SK-N-SH treated with all-trans-retinoic acid at 6 μM for 48 hours (cell line): ENCODE measurements around the gene PRMT2.

Source experiments
- ATAC-seq: fragments of 200-7000 bp; cut with Tn5 transposase; 3 replicates; pipeline ENCODE4 v1.9.1; 2020; ENCODE audit warnings: mild to moderate bottlenecking, moderate library complexity
- ARNTL ChIP-seq: fragments of 450-650 bp; formaldehyde crosslinking; IDR thresholded peaks from 2 replicates; pipeline ENCODE4 v1.5.0; 2020; ENCODE audit warnings: low read depth, mild to moderate bottlenecking, moderate library complexity, borderline replicate concordance
- BACH2 ChIP-seq: fragments of 250-450 bp; sonication (Bioruptor Pico); IDR thresholded peaks from 2 replicates; pipeline ENCODE4 v1.9.0; 2021; ENCODE audit warnings: mild to moderate bottlenecking, borderline replicate concordance
- CSDC2 ChIP-seq: fragments of 250-450 bp; sonication (Bioruptor Pico); IDR thresholded peaks from 2 replicates; pipeline ENCODE4 v1.5.0; 2020; ENCODE audit warnings: mild to moderate bottlenecking, moderate library complexity
- ESRRG ChIP-seq: fragments of 250-450 bp; sonication (Bioruptor Pico); IDR thresholded peaks from 2 replicates; pipeline ENCODE4 v1.6.1; 2021; ENCODE audit warnings: mild to moderate bottlenecking
- GLIS3 ChIP-seq: fragments of 250-450 bp; sonication (Bioruptor Pico); IDR thresholded peaks from 2 replicates; pipeline ENCODE4 v1.5.0; 2020; ENCODE audit warnings: mild to moderate bottlenecking, moderate library complexity
- ISL1 ChIP-seq: fragments of 250-450 bp; sonication (Bioruptor Pico); IDR thresholded peaks from 2 replicates; pipeline ENCODE4 v2.1.2; 2022; ENCODE audit warnings: mild to moderate bottlenecking, moderate library complexity
- OSR1 ChIP-seq: fragments of 250-450 bp; sonication (Bioruptor Pico); IDR thresholded peaks from 2 replicates; pipeline ENCODE4 v1.8.0; 2022; ENCODE audit warnings: moderate library complexity, mild to moderate bottlenecking, inconsistent platforms
- POU6F1 ChIP-seq: fragments of 250-450 bp; sonication (Bioruptor Pico); IDR thresholded peaks from 2 replicates; pipeline ENCODE4 v1.8.0; 2021; ENCODE audit warnings: low read depth, mild to moderate bottlenecking, moderate library complexity, borderline replicate concordance
- PPARA ChIP-seq: fragments of 250-450 bp; sonication (Bioruptor Pico); IDR thresholded peaks from 2 replicates; pipeline ENCODE4 v1.5.0; 2020; ENCODE audit warnings: mild to moderate bottlenecking, borderline replicate concordance
- RARB ChIP-seq: fragments of 250-450 bp; sonication (Bioruptor Pico); IDR thresholded peaks from 2 replicates; pipeline ENCODE4 v1.8.0; 2021; ENCODE audit warnings: mild to moderate bottlenecking, moderate library complexity
- SNAI2 ChIP-seq: fragments of 250-450 bp; sonication (Bioruptor Pico); IDR thresholded peaks from 2 replicates; pipeline ENCODE4 v1.5.0; 2020; ENCODE audit warnings: mild to moderate bottlenecking, moderate library complexity
- TCF4 ChIP-seq: fragments of 250-450 bp; sonication (Bioruptor Pico); IDR thresholded peaks from 2 replicates; pipeline ENCODE4 v1.8.0; 2021; ENCODE audit warnings: mild to moderate bottlenecking, moderate library complexity, borderline replicate concordance
- TOX ChIP-seq: fragments of 250-450 bp; sonication (Bioruptor Pico); IDR thresholded peaks from 2 replicates; pipeline ENCODE4 v1.8.0; 2021; ENCODE audit warnings: mild to moderate bottlenecking, moderate library complexity, borderline replicate concordance
- TSHZ2 ChIP-seq: fragments of 250-450 bp; sonication (Bioruptor Pico); IDR thresholded peaks from 2 replicates; pipeline ENCODE4 v1.5.0; 2020; ENCODE audit warnings: mild to moderate bottlenecking, moderate library complexity
- ZC3H10 ChIP-seq: fragments of 250-450 bp; sonication (Bioruptor Pico); IDR thresholded peaks from 2 replicates; pipeline ENCODE4 v1.5.1; 2021; ENCODE audit warnings: mild to moderate bottlenecking, moderate library complexity
- ZFP3 ChIP-seq: fragments of 250-450 bp; sonication (Bioruptor Pico); IDR thresholded peaks from 2 replicates; pipeline ENCODE4 v1.5.0; 2020; ENCODE audit warnings: mild to moderate bottlenecking, moderate library complexity
- ZFP30 ChIP-seq: fragments of 450-650 bp; formaldehyde crosslinking; IDR thresholded peaks from 2 replicates; pipeline ENCODE4 v1.5.0; 2022; ENCODE audit warnings: mild to moderate bottlenecking, moderate library complexity
- ZNF70 ChIP-seq: fragments of 450-650 bp; formaldehyde crosslinking; IDR thresholded peaks from 2 replicates; pipeline ENCODE4 v1.5.0; 2020; ENCODE audit warnings: mild to moderate bottlenecking, moderate library complexity
- ZNF8 ChIP-seq: fragments of 450-650 bp; formaldehyde crosslinking; IDR thresholded peaks from 2 replicates; pipeline ENCODE4 v1.5.0; 2020; ENCODE audit warnings: mild to moderate bottlenecking, moderate library complexity
- TF ChIP-seq, protein P1 (sequence below): fragments of 250-450 bp; sonication (Bioruptor Pico); IDR thresholded peaks from 2 replicates; pipeline ENCODE4 v1.8.0; 2020; ENCODE audit warnings: mild to moderate bottlenecking, moderate library complexity, borderline replicate concordance
- TF ChIP-seq, protein P2 (sequence below): fragments of 250-450 bp; sonication (Bioruptor Pico); IDR thresholded peaks from 2 replicates; pipeline ENCODE4 v1.5.1; 2020; ENCODE audit warnings: low read depth, mild to moderate bottlenecking, moderate library complexity

PRMT2 gene

DNA sequence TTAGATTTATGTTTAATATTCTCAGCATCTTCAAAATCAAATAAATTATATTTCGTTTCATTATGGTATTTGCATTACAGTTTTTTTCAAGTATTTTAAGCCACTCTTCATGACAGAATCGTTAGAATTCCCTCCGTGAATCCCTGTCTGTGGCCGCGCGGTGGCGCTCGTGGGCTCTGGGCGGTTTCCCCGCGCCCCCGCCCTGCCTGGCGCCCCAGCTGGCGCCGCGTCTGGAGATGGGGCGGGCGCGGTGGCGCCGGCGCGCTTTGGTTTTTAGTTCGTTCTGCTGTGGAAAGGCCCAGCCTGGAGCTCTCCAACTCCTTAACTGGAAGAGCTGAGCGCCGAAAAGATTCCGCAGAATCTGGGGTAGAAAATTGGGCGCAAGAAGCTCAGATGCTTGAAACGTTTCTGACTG, 25.7 kb downstream of the PRMT2 start:
- no peak for TF ChIP-seq ZFP30 (CRISPR knock-in tag)
- TF ChIP-seq TCF4, result no peak
- no peak for TF ChIP-seq TOX (CRISPR knock-in tag)
- TF ChIP-seq ZFP3, result no peak
- TF ChIP-seq ZC3H10 (CRISPR knock-in tag), result no peak
- TF ChIP-seq ZNF70 (CRISPR knock-in tag), result no peak
- no peak for TF ChIP-seq ZNF8 (CRISPR knock-in tag)
- TF ChIP-seq ESRRG (CRISPR knock-in tag), result no peak
- TF ChIP-seq SNAI2 (CRISPR knock-in tag), result no peak
- no peak for TF ChIP-seq ISL1 (CRISPR knock-in tag)
- no peak for TF ChIP-seq POU6F1 (CRISPR knock-in tag)
- TF ChIP-seq, protein P1, sequence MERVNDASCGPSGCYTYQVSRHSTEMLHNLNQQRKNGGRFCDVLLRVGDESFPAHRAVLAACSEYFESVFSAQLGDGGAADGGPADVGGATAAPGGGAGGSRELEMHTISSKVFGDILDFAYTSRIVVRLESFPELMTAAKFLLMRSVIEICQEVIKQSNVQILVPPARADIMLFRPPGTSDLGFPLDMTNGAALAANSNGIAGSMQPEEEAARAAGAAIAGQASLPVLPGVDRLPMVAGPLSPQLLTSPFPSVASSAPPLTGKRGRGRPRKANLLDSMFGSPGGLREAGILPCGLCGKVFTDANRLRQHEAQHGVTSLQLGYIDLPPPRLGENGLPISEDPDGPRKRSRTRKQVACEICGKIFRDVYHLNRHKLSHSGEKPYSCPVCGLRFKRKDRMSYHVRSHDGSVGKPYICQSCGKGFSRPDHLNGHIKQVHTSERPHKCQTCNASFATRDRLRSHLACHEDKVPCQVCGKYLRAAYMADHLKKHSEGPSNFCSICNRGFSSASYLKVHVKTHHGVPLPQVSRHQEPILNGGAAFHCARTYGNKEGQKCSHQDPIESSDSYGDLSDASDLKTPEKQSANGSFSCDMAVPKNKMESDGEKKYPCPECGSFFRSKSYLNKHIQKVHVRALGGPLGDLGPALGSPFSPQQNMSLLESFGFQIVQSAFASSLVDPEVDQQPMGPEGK (CRISPR knock-in tag), result no peak
- no peak for TF ChIP-seq RARB (CRISPR knock-in tag)
- ATAC-seq, result peak; percentile 62

GRCh38 chr21:46661642-46662366, 26.3 kb downstream of the PRMT2 start:
- no peak for ATAC-seq
- TF ChIP-seq TCF4 (no peak), OSR1 (CRISPR knock-in tag) (no peak), POU6F1 (CRISPR knock-in tag) (no peak), ZNF70 (CRISPR knock-in tag) (no peak), PPARA (CRISPR knock-in tag) (no peak), TSHZ2 (no peak), RARB (CRISPR knock-in tag) (no peak), TOX (CRISPR knock-in tag) (no peak), ZFP3 (no peak), ZFP30 (CRISPR knock-in tag) (no peak), SNAI2 (CRISPR knock-in tag) (no peak)
- TF ChIP-seq, protein P2, sequence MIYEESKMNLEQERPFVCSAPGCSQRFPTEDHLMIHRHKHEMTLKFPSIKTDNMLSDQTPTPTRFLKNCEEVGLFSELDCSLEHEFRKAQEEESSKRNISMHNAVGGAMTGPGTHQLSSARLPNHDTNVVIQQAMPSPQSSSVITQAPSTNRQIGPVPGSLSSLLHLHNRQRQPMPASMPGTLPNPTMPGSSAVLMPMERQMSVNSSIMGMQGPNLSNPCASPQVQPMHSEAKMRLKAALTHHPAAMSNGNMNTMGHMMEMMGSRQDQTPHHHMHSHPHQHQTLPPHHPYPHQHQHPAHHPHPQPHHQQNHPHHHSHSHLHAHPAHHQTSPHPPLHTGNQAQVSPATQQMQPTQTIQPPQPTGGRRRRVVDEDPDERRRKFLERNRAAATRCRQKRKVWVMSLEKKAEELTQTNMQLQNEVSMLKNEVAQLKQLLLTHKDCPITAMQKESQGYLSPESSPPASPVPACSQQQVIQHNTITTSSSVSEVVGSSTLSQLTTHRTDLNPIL (CRISPR knock-in tag), result no peak

DNA sequence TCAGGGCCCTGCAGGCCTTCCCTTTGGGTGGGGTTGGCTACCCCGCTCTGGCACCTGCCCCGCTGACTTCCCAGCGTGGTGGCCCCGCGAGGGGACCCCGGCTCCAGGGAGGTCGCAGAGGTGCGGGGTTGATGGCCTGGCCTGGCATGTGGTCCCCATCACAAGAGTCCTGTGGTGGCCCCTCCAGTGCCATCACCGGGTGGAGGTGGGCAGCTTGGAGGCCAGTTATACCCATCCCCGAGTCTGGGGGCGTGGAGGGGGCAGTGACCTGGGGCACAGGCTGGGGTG, 26.8 kb downstream of the PRMT2 start:
- no peak for TF ChIP-seq CSDC2 (CRISPR knock-in tag)
- TF ChIP-seq ISL1 (CRISPR knock-in tag), result no peak
- no peak for TF ChIP-seq GLIS3 (CRISPR knock-in tag)
- no peak for TF ChIP-seq ZNF70 (CRISPR knock-in tag)
- no peak for TF ChIP-seq ARNTL (CRISPR knock-in tag)
- no peak for TF ChIP-seq PPARA (CRISPR knock-in tag)
- TF ChIP-seq TSHZ2, result no peak
- no peak for TF ChIP-seq ESRRG (CRISPR knock-in tag)
- TF ChIP-seq, protein P1 (CRISPR knock-in tag), result no peak
- no peak for TF ChIP-seq BACH2
- no peak for TF ChIP-seq ZFP3

More for the DNA sequence above, 26.8 kb downstream of the PRMT2 start:
- ATAC-seq, result no peak
